CD4-positive, alpha-beta T cell treated with Interleukin-6 at 100 ng/mL for 8 hours (primary cell): ENCODE data around the gene INSYN2B.
"Not testable (repeated sequence)": the region's sequence is repeated elsewhere in the genome, so short reads cannot be mapped to it uniquely, and the experiment has no call there.

ENCODE experiments used
- DNase-seq: peaks from one replicate; pipeline ENCODE4 v3.0.0-alpha.2; 2020; ENCODE audit warnings: mixed read lengths, low spot score

The INSYN2B gene

DNA sequence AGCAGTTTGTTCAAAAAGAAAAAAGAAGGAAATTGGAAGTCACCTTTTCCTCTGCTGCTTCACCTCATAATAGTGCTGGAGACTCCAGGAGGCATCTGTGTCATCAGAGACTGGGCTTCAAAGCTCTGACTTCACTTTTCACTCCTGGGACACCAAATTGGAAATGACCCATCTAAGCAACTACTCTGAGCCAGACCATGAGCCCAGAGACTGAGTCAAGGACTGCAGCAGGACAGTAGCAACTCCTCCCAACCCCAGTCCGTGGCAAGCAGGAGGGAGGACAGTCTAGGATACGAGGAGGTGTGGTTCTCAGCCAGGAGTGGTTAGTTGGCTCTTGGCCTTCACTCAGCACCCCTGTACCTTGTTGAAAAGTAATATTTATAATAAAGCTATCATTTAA lies 131.5 kb downstream of the INSYN2B start:
- no peak for DNase-seq

- no peak for DNase-seq
Observed at GRCh38 chr5:169848271-169848670, 132.0 kb downstream of the INSYN2B start.

DNA sequence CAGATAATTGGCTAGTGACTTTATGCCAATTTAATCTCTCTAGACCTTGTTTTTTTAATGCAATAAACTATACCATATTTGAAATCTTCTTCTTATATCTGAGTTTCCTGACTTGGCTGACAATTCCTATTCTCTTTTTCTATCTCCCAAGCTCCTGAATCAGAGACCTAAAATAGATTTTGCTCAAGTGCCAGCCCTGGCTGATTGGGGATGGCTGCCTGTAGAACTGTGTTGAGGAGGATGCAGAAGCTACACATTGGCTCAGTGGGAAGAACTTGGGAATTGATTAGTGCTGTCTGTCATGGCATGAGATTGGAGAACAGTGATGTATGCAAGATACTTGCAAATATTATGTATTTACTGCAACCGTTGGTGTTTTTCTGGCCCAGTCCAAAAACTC lies 132.8 kb downstream of the INSYN2B start:
- no peak for DNase-seq

- DNase-seq = no peak
Observed at GRCh38 chr5:169842699-169843098, 137.6 kb downstream of the INSYN2B start.

GRCh38 chr5:169840405-169840804 lies 139.9 kb downstream of the INSYN2B start:
- no peak for DNase-seq

DNA sequence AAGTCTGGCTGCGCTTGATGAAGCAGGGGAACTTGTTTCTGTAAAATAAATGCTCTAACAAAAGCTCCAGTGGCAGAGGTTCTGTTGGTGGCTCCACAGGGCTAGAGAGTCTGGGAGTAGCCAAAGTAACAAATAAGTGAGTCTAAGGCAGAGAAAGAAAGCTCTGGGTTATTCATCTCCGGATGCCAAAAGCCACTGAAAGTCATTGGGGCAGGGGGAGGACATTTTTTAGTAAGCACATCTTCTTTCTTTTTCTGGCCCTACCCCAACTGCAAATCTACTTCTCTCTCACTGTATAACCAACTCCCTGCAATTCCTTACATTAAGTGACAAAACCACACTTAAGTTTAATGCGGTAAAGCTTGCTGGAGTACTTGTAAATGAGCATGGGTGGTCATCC lies 141.6 kb downstream of the INSYN2B start:
- DNase-seq = no peak

DNA sequence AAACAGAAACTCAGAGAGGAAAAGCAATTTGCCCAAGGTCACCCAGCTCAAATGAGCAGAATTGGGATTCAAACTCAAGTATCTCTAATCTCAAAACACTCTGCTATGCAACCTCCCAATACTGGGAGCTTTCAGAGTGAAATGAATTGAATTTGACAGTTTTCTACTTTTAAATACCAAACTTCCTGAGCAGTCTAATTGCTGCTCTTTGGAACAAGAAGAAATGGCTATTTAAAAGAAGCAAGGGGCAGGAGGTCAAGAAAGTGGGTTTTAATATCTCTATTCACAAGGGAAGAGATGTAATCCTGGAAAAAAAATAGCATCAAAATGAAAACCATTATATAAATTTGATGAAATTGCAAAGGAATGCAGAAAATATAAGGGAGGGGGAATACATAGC lies 142.6 kb downstream of the INSYN2B start:
- DNase-seq = no peak

DNA sequence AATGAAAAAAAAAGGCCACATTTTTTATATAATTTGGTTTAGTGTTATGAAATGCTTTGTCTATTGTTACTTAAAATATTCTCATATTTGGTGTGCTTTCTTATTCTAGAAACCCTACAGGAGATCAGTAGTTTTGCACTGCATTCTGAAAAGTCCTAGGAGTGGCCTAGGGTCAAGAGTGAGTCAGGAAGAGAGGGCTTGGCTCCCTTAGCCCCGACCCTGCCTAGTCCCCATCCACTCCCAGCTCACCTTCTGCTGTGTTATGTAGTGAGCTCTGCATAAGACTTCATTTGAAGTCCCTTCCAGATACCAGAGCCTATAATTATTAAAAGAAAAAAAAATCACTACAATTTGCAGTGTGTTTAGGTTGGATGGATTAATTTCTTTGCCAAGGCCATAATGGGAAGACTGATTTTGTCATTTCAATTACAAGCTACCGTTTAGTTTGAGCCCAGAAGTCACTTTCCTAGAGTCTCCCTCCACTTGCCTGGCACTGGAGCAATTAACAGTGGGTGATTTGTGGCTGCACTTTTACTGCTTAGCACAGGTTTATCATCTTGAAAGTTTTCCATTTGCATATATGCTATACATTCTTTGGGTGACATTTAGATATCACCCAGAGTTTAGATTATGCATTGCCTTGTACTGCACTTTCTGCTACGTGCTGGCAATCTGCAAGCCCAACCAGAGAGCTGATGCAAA lies 143.3 kb downstream of the INSYN2B start:
- DNase-seq = no peak

GRCh38 chr5:169834540-169834939 lies 145.8 kb downstream of the INSYN2B start:
- DNase-seq = not testable (repeated sequence)

DNA sequence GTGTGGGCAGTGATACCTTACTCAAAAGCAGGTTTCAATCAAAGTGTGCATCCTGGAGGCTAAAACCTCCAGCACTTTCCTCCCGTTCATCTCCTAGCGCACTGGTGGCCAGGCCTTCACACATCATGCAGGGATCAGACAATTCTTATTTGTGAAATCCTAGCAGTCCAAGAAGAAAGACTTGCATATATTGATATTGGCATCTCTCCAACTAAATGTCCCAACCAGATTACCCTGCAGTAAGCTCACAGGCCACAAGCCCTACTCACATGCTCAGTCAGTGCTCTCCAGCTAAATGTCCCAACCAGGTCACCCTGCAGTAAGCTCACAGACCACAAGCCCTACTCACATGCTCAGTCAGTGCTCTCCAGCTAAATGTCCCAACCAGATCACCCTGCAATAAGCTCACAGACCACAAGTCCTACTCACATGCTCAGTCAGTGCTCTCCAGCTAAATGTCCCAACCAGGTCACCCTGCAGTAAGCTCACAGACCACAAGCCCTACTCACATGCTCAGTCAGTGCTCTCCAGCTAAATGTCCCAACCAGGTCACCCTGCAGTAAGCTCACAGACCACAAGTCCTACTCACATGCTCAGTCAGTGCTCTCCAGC lies 146.5 kb downstream of the INSYN2B start:
- DNase-seq = not testable (repeated sequence)

- DNase-seq = no peak
Observed at GRCh38 chr5:169832845-169833244, 147.4 kb downstream of the INSYN2B start.

GRCh38 chr5:169832304-169832703 lies 148.0 kb downstream of the INSYN2B start:
- no peak for DNase-seq

- DNase-seq = no peak
Observed at GRCh38 chr5:169831331-169831730, 149.0 kb downstream of the INSYN2B start.

GRCh38 chr5:169828385-169828784 lies 151.9 kb downstream of the INSYN2B start:
- DNase-seq = no peak

DNA sequence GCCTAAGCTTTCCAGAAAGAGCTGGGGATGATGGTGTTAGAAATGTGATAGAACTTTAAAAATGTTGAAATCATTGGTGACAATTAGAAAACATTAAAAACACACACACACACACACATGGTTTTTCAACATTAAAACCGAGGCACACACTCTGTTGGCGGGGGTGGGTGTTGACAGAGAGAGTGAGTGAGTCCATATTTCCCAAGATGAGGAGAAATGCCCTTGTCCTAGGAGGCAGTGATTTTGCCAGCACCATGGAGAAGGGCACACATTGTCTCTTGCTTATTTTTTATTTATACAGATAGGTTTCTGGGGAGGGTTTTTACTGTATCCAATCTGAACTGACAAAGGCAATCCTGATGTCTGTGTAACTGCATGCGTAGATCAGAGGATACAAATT lies 152.5 kb downstream of the INSYN2B start:
- DNase-seq = no peak

GRCh38 chr5:169826618-169827017 lies 153.7 kb downstream of the INSYN2B start:
- no peak for DNase-seq

GRCh38 chr5:169817031-169817430 lies 163.3 kb downstream of the INSYN2B start:
- DNase-seq = no peak

- no peak for DNase-seq
Observed at GRCh38 chr5:169814522-169814921, 165.8 kb downstream of the INSYN2B start.
